ENCODE measurements around the gene SH2B3. TPM values are rescaled to one million over a fixed set of nuclear protein-coding genes. Genes with fewer than 3 reads are reported as not detected.

The SH2B3 gene
- total RNA-seq, 1 donor from 2014 or later = 93.7 TPM

DNA sequence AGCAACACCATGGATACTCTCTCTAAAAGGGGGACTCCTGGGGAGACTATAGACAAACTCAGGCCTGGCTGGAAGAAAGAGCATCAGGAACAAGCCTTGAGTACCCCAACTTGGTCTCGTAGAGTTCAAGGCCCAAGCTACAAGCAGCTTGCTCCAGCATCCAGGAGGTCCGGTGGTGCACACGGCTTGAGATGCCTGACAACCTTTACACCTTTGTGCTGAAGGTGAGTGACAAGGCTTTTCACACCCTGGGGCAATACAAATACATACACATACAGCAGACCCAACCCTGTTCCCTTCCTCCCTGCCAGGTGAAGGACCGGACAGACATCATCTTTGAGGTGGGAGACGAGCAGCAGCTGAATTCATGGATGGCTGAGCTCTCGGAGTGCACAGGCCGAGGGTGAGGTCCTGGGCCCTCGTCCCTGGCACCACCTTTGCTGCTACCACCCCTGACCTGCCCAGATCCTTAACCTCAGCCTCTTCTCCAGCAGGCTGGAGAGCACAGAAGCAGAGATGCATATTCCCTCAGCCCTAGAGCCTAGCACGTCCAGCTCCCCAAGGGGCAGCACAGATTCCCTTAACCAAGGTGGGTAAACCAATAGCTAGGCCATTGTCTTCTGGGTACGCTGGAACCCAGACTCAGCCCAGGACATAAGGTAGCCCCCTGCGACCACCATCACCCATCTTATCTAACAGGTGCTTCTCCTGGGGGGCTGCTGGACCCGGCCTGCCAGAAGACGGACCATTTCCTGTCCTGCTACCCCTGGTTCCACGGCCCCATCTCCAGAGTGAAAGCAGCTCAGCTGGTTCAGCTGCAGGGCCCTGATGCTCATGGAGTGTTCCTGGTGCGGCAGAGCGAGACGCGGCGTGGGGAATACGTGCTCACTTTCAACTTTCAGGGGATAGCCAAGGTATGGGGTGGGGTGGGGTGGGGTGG is 41.2 kb downstream of the SH2B3 start:
- Mint-ChIP-seq H3K4me3 (ENCODE audit: unreplicated experiment) (peak overlapping the region; percentile 78), H3K27ac (ENCODE audit: unreplicated experiment) (peak overlapping the region; percentile 96), H3K4me1 (ENCODE audit: unreplicated experiment) (peaks cover 83% of the 10 kb centered on the region), H3K36me3 (ENCODE audit: low read depth, unreplicated experiment) (peaks cover 52% of the 10 kb centered on the region), H3K27me3 (ENCODE audit: unreplicated experiment) (peaks cover 56% of the 10 kb centered on the region), H3K9me3 (ENCODE audit: unreplicated experiment) (no peaks in the 10 kb centered on the region)
- peak; percentile 2 for DNase-seq (ENCODE audit: low spot score)
- TF ChIP-seq, protein P1, sequence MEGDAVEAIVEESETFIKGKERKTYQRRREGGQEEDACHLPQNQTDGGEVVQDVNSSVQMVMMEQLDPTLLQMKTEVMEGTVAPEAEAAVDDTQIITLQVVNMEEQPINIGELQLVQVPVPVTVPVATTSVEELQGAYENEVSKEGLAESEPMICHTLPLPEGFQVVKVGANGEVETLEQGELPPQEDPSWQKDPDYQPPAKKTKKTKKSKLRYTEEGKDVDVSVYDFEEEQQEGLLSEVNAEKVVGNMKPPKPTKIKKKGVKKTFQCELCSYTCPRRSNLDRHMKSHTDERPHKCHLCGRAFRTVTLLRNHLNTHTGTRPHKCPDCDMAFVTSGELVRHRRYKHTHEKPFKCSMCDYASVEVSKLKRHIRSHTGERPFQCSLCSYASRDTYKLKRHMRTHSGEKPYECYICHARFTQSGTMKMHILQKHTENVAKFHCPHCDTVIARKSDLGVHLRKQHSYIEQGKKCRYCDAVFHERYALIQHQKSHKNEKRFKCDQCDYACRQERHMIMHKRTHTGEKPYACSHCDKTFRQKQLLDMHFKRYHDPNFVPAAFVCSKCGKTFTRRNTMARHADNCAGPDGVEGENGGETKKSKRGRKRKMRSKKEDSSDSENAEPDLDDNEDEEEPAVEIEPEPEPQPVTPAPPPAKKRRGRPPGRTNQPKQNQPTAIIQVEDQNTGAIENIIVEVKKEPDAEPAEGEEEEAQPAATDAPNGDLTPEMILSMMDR (IDR thresholded peaks at IDR 0.05; ENCODE audit: unreplicated experiment) = no peak

DNA sequence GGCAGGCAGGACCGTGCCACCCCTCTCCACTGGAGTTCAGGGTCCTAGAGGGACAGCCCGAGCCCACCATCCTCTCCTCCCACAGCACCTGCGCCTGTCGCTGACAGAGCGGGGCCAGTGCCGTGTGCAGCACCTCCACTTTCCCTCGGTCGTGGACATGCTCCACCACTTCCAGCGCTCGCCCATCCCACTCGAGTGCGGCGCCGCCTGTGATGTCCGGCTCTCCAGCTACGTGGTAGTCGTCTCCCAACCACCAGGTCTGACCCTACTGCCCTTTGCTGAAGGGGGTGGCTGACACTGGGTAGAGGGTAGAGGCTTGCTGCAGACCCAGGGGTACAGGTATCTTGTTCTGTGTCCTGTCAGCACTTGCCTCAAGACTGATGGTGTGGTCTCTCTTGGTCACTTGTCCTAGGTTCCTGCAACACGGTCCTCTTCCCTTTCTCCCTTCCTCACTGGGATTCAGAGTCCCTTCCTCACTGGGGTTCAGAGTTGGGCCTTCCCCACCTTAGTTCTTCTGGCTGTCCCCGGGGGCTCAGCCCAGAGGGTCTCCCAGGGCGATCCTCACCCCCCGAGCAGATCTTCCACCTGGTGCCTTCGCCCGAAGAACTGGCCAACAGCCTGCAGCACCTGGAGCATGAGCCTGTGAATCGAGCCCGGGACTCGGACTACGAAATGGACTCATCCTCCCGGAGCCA is 42.0 kb downstream of the SH2B3 start:
- no peak for DNase-seq (ENCODE audit: low spot score)
- no peaks in the 10 kb centered on the region for H3K9me3 Mint-ChIP-seq (ENCODE audit: unreplicated experiment)
- peaks cover 51% of the 10 kb centered on the region for H3K36me3 Mint-ChIP-seq (ENCODE audit: low read depth, unreplicated experiment)
- TF ChIP-seq, protein P1 (IDR thresholded peaks at IDR 0.05; ENCODE audit: unreplicated experiment) = no peak
- peak overlapping the region; percentile 63 for H3K4me3 Mint-ChIP-seq (ENCODE audit: unreplicated experiment)
- H3K27me3 Mint-ChIP-seq (ENCODE audit: unreplicated experiment) = peaks cover 56% of the 10 kb centered on the region
- peaks cover 81% of the 10 kb centered on the region for H3K4me1 Mint-ChIP-seq (ENCODE audit: unreplicated experiment)
- peak overlapping the region; percentile 82 for H3K27ac Mint-ChIP-seq (ENCODE audit: unreplicated experiment)

DNA sequence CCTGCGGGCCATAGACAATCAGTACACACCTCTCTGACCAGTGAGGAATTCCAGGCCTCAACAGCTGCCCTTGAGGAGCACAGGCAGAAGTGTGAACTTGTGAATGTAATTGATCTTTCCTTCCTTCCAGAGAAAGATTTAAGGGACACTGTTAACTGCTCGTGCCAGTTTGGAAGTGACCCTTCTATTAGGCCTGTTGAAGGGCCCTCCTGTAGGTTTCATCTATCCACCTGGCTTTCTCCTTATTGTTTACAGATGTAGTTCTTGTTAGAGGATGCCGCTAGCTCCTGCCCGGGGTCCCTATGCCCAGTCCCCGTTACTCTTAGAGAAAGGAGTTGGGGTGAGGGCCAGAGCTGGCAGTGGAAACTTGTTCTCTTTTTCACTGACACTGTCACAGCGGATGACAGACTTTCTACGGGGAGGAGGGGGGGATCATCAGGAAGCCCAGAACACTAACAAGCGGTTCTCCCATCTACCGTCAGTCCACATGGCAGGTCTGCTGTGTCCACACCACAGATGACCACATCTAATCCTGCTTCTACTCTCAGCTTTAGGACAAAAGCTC is 42.6 kb downstream of the SH2B3 start:
- H3K9me3 Mint-ChIP-seq (ENCODE audit: unreplicated experiment) = no peaks in the 10 kb centered on the region
- H3K4me1 Mint-ChIP-seq (ENCODE audit: unreplicated experiment) = peaks cover 79% of the 10 kb centered on the region
- peaks cover 45% of the 10 kb centered on the region for H3K36me3 Mint-ChIP-seq (ENCODE audit: low read depth, unreplicated experiment)
- peak overlapping the region; percentile 63 for H3K4me3 Mint-ChIP-seq (ENCODE audit: unreplicated experiment)
- DNase-seq (ENCODE audit: low spot score) = no peak
- TF ChIP-seq, protein P1 (IDR thresholded peaks at IDR 0.05; ENCODE audit: unreplicated experiment) = no peak
- peak overlapping the region; percentile 82 for H3K27ac Mint-ChIP-seq (ENCODE audit: unreplicated experiment)
- H3K27me3 Mint-ChIP-seq (ENCODE audit: unreplicated experiment) = peaks cover 54% of the 10 kb centered on the region

DNA sequence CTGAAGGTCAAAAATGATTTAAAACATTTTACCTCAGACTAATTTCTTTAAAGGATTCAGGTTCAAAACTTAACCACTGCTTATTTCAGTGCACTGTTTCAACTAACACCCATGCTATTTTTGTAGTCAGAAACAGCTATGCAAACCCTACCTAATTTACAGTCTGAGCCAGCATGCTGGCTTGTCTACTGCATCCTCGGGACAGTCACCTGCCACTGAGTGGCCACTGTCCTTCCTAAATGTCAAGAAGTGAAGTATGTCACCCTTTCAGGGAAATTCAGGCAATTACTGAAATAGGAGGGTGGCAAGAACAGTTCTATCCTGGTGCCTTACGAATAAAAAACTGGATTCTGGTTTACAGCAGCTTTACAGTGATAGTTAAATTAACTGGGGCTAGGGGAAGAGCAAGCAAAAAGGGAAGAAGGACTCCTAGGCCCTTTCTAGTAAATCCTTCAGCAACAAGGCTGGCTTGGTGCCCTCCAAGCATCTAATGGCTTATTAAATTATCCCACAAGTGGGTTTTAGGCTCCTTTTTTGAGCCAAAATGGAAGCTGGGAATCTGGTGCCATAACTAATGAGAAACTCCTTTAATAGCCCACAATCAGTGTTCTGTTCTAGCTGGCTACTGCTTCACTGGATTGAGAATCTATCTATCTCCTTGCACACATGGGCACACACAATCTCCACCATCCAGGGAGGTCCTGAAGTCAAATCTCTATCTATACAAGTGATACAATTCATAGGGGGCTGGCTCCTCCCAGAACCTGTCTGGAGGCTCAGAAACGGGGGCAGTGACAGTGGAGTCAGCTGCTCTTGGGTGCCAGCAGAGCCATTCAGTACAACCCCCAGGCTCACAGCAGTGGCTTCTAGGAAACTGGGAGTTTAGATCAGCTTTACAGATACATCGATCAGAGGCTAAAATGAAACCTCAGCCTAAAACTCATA is 43.4 kb downstream of the SH2B3 start:
- Mint-ChIP-seq H3K27ac (ENCODE audit: unreplicated experiment) (peak overlapping the region; percentile 79), H3K9me3 (ENCODE audit: unreplicated experiment) (no peaks in the 10 kb centered on the region), H3K36me3 (ENCODE audit: low read depth, unreplicated experiment) (peaks cover 49% of the 10 kb centered on the region), H3K4me1 (ENCODE audit: unreplicated experiment) (peaks cover 80% of the 10 kb centered on the region), H3K4me3 (ENCODE audit: unreplicated experiment) (peak overlapping the region; percentile 63), H3K27me3 (ENCODE audit: unreplicated experiment) (peaks cover 47% of the 10 kb centered on the region)
- TF ChIP-seq, protein P1 (IDR thresholded peaks at IDR 0.05; ENCODE audit: unreplicated experiment) = no peak
- no peak for DNase-seq (ENCODE audit: low spot score)
